ENCODE measurements around the gene IKBKE. TPM values are rescaled to one million over a fixed set of nuclear protein-coding genes. Genes with fewer than 3 reads are reported as not detected.

Gene IKBKE
- total RNA-seq, 1 donor from 2014 or later: 7.6 TPM

- Mint-ChIP-seq H3K9me3 (no peaks in the 10 kb centered on the region), H3K27me3 (ENCODE audit: low read depth) (no peaks in the 10 kb centered on the region), H3K4me1 (peaks cover 19% of the 10 kb centered on the region), H3K36me3 (ENCODE audit: low read depth) (no peaks in the 10 kb centered on the region), H3K4me3 (no peak overlapping the region), H3K27ac (ENCODE audit: unreplicated experiment) (no peak overlapping the region)
- DNase-seq (ENCODE audit: low read depth, low spot score): no peak
- TF ChIP-seq CTCF (conservative IDR thresholded peaks at IDR 0.05): no peak
These were observed 56.0 kb downstream of the IKBKE start for GRCh38 chr1:206526064-206526911.

GRCh38 chr1:206529425-206529824 is 59.1 kb downstream of the IKBKE start:
- no peak for DNase-seq (ENCODE audit: low read depth, low spot score)
- Mint-ChIP-seq H3K4me3 (no peak overlapping the region), H3K27ac (ENCODE audit: unreplicated experiment) (no peak overlapping the region), H3K9me3 (no peaks in the 10 kb centered on the region), H3K4me1 (peaks cover 5% of the 10 kb centered on the region), H3K36me3 (ENCODE audit: low read depth) (no peaks in the 10 kb centered on the region), H3K27me3 (ENCODE audit: low read depth) (no peaks in the 10 kb centered on the region)
- no peak for TF ChIP-seq CTCF (conservative IDR thresholded peaks at IDR 0.05)

- Mint-ChIP-seq H3K36me3 (ENCODE audit: low read depth) (no peaks in the 10 kb centered on the region), H3K4me3 (no peak overlapping the region), H3K27ac (ENCODE audit: unreplicated experiment) (no peak overlapping the region), H3K4me1 (no peaks in the 10 kb centered on the region), H3K9me3 (no peaks in the 10 kb centered on the region), H3K27me3 (ENCODE audit: low read depth) (peaks cover 2% of the 10 kb centered on the region)
- no peak for DNase-seq (ENCODE audit: low read depth, low spot score)
- TF ChIP-seq CTCF (conservative IDR thresholded peaks at IDR 0.05): no peak
These were observed 62.1 kb downstream of the IKBKE start for GRCh38 chr1:206532368-206532767.

- peaks cover 2% of the 10 kb centered on the region for H3K27me3 Mint-ChIP-seq (ENCODE audit: low read depth)
- no peaks in the 10 kb centered on the region for H3K4me1 Mint-ChIP-seq
- H3K36me3 Mint-ChIP-seq (ENCODE audit: low read depth): no peaks in the 10 kb centered on the region
- no peak for DNase-seq (ENCODE audit: low read depth, low spot score)
- no peak overlapping the region for H3K27ac Mint-ChIP-seq (ENCODE audit: unreplicated experiment)
- H3K9me3 Mint-ChIP-seq: no peaks in the 10 kb centered on the region
- no peak for TF ChIP-seq CTCF (conservative IDR thresholded peaks at IDR 0.05)
- H3K4me3 Mint-ChIP-seq: no peak overlapping the region
These were observed 64.3 kb downstream of the IKBKE start for GRCh38 chr1:206534552-206534951.

- H3K27ac Mint-ChIP-seq (ENCODE audit: unreplicated experiment): no peak overlapping the region
These were observed 65.5 kb downstream of the IKBKE start for GRCh38 chr1:206535853-206536188.

More at GRCh38 chr1:206535853-206536188, 65.5 kb downstream of the IKBKE start:
- DNase-seq (ENCODE audit: low read depth, low spot score): no peak
- TF ChIP-seq CTCF (conservative IDR thresholded peaks at IDR 0.05): no peak
- Mint-ChIP-seq H3K36me3 (ENCODE audit: low read depth) (no peaks in the 10 kb centered on the region), H3K4me1 (no peaks in the 10 kb centered on the region), H3K4me3 (no peak overlapping the region), H3K27me3 (ENCODE audit: low read depth) (peaks cover 2% of the 10 kb centered on the region), H3K9me3 (no peaks in the 10 kb centered on the region)
